NCI-H2196 (cell line): ENCODE data around the gene PLAAT2.
A peak's percentile ranks its signal among the peaks of the same experiment; 100 is the strongest.
"Not testable (repeated sequence)": the region's sequence is repeated elsewhere in the genome, so short reads cannot be mapped to it uniquely, and the experiment has no call there.

ENCODE experiments used
- DNase-seq: peaks from one replicate; lab custom pipeline; 2025; ENCODE audit not compliant: unreplicated experiment; lab: John Stamatoyannopoulos, UW

The PLAAT2 gene

DNA sequence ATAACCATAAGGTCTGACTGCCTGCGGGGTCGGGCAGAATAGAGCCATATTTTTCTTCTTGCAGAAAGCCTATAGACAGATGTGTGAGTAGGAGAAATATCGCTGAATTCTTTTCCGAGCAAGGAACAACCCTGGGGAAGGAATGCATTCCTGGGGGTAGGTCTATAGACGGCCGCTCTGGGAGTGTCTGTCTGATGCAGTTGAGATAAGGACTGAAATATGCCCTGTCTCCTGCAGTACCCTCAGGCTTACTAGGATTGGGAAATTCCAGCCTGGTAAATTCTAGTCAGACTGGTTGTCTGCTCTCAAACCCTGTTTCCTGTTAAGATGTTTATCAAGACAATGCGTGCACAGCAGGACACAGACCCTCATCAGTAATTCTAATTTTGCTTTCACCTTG lies 18.0 kb upstream of the PLAAT2 start:
- DNase-seq = not testable (repeated sequence)

- DNase-seq = not testable (repeated sequence)
Observed at GRCh38 chr11:63578882-63579281, 15.7 kb upstream of the PLAAT2 start.

DNA sequence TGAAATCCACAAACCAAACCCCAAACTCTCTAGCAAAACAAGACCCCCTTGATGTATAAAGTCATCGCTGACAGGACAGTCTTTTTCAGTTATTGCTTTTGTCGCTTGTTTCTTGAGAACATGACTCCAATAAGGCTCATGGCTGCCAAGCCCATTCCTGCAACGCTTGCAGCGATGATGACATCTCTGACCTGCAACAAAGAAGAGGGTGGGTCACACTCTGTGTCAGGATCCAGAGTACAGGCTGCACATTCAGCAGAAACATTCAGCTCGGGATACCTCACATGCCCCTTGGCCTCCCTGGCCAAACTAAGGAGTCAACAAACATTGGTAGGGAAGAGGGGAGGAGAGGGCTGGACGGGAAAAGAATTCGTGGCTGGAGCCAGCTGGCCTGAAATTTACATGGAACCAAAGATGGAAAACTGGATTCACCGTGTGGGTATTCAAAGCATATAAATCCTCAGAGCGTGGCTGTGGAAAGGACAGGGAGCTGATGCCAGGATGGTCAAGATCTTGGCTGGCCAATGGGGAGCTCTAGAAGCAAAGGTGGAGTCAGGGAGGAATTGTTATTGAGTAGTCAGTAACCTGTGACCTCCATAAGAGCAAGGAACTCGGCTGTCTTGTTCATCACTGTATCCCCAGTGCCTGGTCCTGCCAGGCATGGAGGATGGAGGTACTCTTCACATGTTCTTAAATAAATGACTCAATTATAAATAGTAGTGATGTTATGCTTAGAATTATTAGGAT lies 11.8 kb upstream of the PLAAT2 start:
- no peak for DNase-seq

DNA sequence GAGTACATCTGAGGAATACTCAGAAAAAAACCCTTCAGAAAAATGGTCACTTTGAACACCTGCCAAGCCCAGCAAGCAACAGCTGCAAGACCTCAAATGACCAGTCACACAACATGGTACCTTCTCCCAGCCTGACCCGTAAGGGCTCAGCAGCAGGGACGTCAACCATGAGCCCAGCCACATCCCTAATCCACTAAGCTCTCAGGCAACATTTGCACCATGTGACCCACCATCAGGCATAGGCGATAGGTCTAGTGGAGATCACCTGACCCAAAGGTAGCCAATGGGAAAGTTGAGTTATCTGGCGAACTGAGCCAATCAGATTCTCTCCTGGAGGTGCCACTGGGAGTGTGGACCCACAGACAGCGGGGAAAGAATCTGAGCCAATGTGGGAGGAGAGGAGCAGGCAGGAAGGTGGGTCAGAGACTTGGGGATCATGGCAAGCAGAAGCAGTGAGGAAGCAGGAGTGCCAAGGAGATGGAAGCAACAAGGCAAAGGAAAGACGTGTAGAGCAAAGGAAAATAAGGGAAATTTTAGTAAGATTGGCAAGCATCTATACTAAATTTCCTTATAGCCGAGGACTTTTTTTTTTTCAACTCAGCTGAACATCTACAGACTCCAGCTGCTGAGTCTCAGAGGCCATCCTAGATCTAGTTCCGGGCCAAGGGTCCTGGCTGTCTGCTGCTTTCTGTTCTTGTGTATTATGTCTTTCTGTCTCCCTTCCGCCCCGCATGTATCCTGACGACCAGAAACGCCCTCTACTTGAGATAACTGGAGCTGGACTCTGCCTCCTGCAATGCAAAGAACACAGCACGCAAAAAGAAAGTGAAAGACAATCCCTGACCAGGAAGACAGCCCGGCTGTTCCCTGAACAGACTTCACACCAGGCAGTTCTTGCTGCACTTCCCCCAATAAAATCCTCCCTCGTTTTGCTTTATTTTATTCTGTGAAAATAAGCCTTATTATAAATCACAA lies 11.0 kb upstream of the PLAAT2 start:
- peak; percentile 54 for DNase-seq

- no peak for DNase-seq
Observed at GRCh38 chr11:63572026-63572688, 9.0 kb upstream of the PLAAT2 start.

DNA sequence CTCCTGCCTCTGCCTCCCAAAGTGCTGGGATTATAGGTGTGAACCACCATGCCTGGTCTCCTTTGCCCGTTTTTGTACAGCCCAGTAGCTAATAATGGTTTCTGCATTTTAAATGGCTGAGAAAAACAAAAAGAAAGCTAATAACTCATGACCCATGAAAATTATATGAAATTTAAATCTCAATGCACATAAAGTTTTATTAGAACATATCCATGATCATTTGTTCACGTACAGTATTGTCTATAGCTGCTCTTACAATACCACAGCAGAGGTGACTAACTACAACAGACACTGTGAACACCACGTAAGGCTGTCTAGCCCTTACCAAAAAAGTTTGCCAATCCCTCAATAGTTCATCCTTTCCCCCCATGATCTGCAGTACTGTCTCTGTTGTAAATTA lies 6.4 kb upstream of the PLAAT2 start:
- DNase-seq = no peak

- DNase-seq = peak; percentile 67
Observed at GRCh38 chr11:63567044-63567840, 4.1 kb upstream of the PLAAT2 start.

- DNase-seq = no peak
Observed at GRCh38 chr11:63564784-63565350, 1.7 kb upstream of the PLAAT2 start.

- DNase-seq = no peak
Observed at GRCh38 chr11:63564056-63564774, 1.0 kb upstream of the PLAAT2 start.

DNA sequence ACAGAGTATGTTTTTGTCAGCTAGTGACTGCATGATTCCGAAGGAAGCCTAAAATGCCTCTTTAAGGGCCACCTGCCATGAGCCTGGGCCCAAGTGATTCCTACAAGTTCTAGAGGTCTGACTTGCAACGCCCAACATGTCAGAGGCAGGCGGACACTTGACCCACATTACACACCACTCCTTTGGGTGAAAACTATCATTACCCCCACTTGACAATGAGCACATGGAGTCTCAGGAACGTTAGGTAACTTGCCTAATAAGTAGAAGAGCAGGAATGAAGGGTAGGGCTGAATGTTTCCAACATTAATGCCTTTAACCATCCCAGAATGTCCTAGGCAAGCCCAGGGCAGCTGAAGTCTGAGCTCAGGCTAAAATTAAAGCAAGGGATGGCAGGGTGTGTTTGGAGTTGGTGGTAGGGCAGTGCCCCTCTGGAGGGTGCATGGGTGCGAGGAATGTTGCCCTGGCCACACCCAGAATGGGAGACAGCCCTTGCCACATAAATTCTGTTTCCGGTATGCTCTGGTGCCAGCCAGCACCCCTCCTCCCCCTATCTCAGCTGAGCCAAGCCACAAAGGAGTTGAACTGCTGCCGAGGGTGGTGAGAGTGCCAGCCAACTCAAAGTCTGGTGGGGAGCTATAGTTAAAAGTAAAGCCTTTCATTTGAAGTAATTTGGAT lies 2.5 kb downstream of the PLAAT2 start:
- no peak for DNase-seq

- DNase-seq = no peak
Observed at GRCh38 chr11:63558459-63559157, 4.6 kb downstream of the PLAAT2 start.

- DNase-seq = no peak
Observed at GRCh38 chr11:63557570-63557969, 5.6 kb downstream of the PLAAT2 start.

GRCh38 chr11:63556404-63557013 lies 6.7 kb downstream of the PLAAT2 start:
- DNase-seq = no peak

GRCh38 chr11:63554877-63555223 lies 8.3 kb downstream of the PLAAT2 start:
- DNase-seq = no peak

DNA sequence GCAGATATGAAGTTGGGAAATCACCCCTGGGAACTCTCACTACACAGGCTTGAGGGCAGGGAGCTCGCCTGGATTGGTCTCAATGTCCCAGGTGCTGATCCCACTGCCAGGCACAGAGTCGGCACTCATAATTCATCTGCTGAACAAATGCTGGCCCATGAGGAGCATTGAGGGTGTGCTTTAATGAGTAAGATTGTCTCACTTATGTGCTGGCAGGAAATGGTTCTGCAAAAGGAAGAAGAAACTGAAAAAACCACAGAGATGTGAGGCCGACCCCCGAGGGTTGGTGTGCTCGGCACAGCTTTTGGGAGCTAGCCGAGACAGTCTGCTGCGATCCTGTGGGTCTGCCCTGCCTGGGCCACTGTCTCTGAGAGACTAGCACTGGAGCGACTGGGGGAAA lies 9.4 kb downstream of the PLAAT2 start:
- DNase-seq = no peak

DNA sequence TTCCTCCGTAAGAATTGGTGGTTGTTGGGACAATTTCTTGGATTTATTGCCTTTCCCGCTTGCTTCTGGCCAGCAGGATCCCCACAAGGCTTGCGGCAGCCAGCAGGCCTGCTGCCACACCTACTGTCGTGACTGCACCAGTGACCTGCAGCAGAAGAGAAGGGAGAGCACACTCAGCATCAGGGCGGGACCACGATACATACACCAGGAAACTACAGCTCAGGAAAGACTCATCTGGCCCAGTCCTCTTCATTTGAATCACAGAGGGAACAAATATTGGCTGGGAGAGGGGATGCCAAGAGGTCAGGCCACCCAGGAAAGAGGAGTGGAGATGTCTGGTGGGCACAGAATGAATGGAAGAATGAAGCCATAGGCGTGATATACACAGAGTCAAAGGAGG lies 10.3 kb downstream of the PLAAT2 start:
- DNase-seq = no peak

DNA sequence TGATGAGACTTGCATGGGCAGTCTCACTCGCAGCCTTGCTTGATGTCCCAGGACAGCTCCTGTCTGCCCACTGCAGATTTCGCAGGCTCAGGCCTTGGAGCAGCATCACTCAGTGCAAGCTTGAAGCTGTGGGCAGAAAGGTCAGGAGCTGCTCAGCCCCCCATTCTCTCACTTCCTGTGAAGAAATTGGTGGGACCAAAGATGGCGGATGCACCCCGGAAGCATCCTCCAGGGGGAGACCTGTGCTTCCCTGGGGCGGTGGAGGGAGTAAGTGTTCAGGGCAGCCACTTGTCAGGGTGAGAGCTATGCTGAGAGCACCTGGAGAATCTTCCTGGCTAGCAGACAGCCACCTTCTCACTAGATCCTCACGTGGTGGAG lies 11.3 kb downstream of the PLAAT2 start:
- DNase-seq = no peak
